ENCODE data around the gene TM7SF2. TPM values are rescaled to one million over a fixed set of nuclear protein-coding genes. Genes with fewer than 3 reads are reported as not detected.

TM7SF2 gene
- total RNA-seq, 4 donors from 2014 or later: 7.3 to 18.4 (median 11.0) TPM

GRCh38 chr11:65084598-65085375 lies 26.9 kb upstream of the TM7SF2 start:
- Histone ChIP-seq H3K4me1 (peaks cover 12 to 18% of the 10 kb centered on the region in 2 donors), H3K27me3 (no peaks in the 10 kb centered on the region), H3K27ac (peak overlapping the region; percentile 90 to 98 (median 91)), H3K36me3 (peaks cover 0 to 40% of the 10 kb centered on the region in 2 donors), H3K4me3 (peak overlapping the region; percentile 71 to 95 (median 81)), H3K9me3 (no peaks in the 10 kb centered on the region)
- intact Hi-C loops (cut with DNase I; ENCODE audit: low total_unique reads) (loop anchor here (1.0 to 5.0 kb wide), 7 partner anchors 12 to 1261 kb away; partner anchors contain the start of genes BRMS1, FAU, MRPL49 and SAC3D1), in situ Hi-C loops (cut with MboI; ENCODE audit: low sequenced_read_pairs in 4 of 4) (no loop called here)
- DNase-seq (no peak), ATAC-seq (peak in 1 of 2 donors; percentile 1)
- no peak for TF ChIP-seq POLR2A (IDR thresholded peaks at IDR 0.05)
- no peak for TF ChIP-seq CTCF (IDR thresholded peaks at IDR 0.05 in 4 of 5, conservative IDR thresholded peaks at IDR 0.05 in 1 of 5)

GRCh38 chr11:65085446-65085845 lies 26.2 kb upstream of the TM7SF2 start:
- H3K36me3 ChIP-seq: peaks cover 0 to 40% of the 10 kb centered on the region in 2 donors
- intact Hi-C loops (cut with DNase I; ENCODE audit: low total_unique reads) (loop anchor here (2.0 kb wide), 1 partner anchor 31 kb away; the partner anchor contains the start of gene ZNHIT2), in situ Hi-C loops (cut with MboI; ENCODE audit: low sequenced_read_pairs in 4 of 4) (no loop called here)
- peaks cover 12 to 18% of the 10 kb centered on the region in 2 donors for H3K4me1 ChIP-seq
- H3K4me3 ChIP-seq: no peak overlapping the region
- ATAC-seq (no peak), DNase-seq (no peak)
- TF ChIP-seq CTCF (IDR thresholded peaks at IDR 0.05 in 4 of 5, conservative IDR thresholded peaks at IDR 0.05 in 1 of 5): no peak
- no peak for TF ChIP-seq POLR2A (IDR thresholded peaks at IDR 0.05)
- H3K27me3 ChIP-seq: no peaks in the 10 kb centered on the region
- H3K9me3 ChIP-seq: no peaks in the 10 kb centered on the region
- H3K27ac ChIP-seq: no peak overlapping the region

GRCh38 chr11:65086809-65087208 lies 24.9 kb upstream of the TM7SF2 start:
- H3K36me3 ChIP-seq: peaks cover 0 to 40% of the 10 kb centered on the region in 2 donors
- H3K9me3 ChIP-seq: no peaks in the 10 kb centered on the region
- in situ Hi-C loops (cut with MboI; ENCODE audit: low sequenced_read_pairs in 4 of 4): no loop called here
- TF ChIP-seq CTCF (IDR thresholded peaks at IDR 0.05 in 4 of 5, conservative IDR thresholded peaks at IDR 0.05 in 1 of 5) (no peak), POLR2A (IDR thresholded peaks at IDR 0.05) (no peak)
- peaks cover 12 to 18% of the 10 kb centered on the region in 2 donors for H3K4me1 ChIP-seq
- H3K27me3 ChIP-seq: no peaks in the 10 kb centered on the region
- ATAC-seq (no peak), DNase-seq (no peak)
- H3K4me3 ChIP-seq: no peak overlapping the region
- no peak overlapping the region for H3K27ac ChIP-seq
- intact Hi-C loops (cut with DNase I; ENCODE audit: low total_unique reads): no loop called here

GRCh38 chr11:65087216-65087615 lies 24.5 kb upstream of the TM7SF2 start:
- intact Hi-C loops (cut with DNase I; ENCODE audit: low total_unique reads): no loop called here
- Histone ChIP-seq H3K36me3 (peaks cover 0 to 40% of the 10 kb centered on the region in 2 donors), H3K27ac (no peak overlapping the region), H3K4me3 (no peak overlapping the region), H3K27me3 (no peaks in the 10 kb centered on the region), H3K4me1 (peaks cover 12 to 18% of the 10 kb centered on the region in 2 donors), H3K9me3 (no peaks in the 10 kb centered on the region)
- TF ChIP-seq POLR2A (IDR thresholded peaks at IDR 0.05): no peak
- TF ChIP-seq CTCF (IDR thresholded peaks at IDR 0.05 in 4 of 5, conservative IDR thresholded peaks at IDR 0.05 in 1 of 5): no peak
- DNase-seq: no peak
- no peak for ATAC-seq
- in situ Hi-C loops (cut with MboI; ENCODE audit: low sequenced_read_pairs in 4 of 4): no loop called here

Data from gastrocnemius medialis (tissue), 4 donors.